HepG2 (cell line): ENCODE data around the gene ARCN1. TPM values are rescaled to one million over a fixed set of nuclear protein-coding genes. Genes with fewer than 3 reads are reported as not detected.

Source experiments
- KMT2A ChIP-seq: sonication (generic); formaldehyde crosslinking; IDR thresholded peaks from 2 replicates; pipeline ENCODE4 v1.4.0; 2020; ENCODE audit warnings: missing genetic modification reagents
- MAX ChIP-seq: IDR thresholded peaks from 2 replicates; pipeline ENCODE4 v1.6.1; 2012; ENCODE audit warnings: inconsistent platforms
- MIER2 ChIP-seq: IDR thresholded peaks from 2 replicates; pipeline ENCODE4 v1.6.1; 2016; ENCODE audit warnings: missing biosample characterization, missing genetic modification reagents
- NCOR1 ChIP-seq: fragments of 200-600 bp; sonication (generic); IDR thresholded peaks from 2 replicates; pipeline ENCODE4 v1.7.0; 2017; ENCODE audit warnings: antibody characterized with exemption, low read length, borderline replicate concordance
- PAXIP1 ChIP-seq: sonication (generic); formaldehyde crosslinking; conservative IDR thresholded peaks from 2 replicates; pipeline ENCODE4 v1.4.0; 2020; ENCODE audit warnings: mild to moderate bottlenecking, missing genetic modification reagents, moderate library complexity
- PHF5A ChIP-seq: IDR thresholded peaks from one replicate; pipeline ENCODE4 v1.6.1; 2018; ENCODE audit warnings: low read depth, missing genetic modification reagents; ENCODE audit not compliant: unreplicated experiment
- POLR2AphosphoS5 ChIP-seq: IDR thresholded peaks from 2 replicates; pipeline ENCODE4 v1.6.1; 2012; ENCODE audit warnings: low read depth, low read length
- RBM39 ChIP-seq: fragments of 200-400 bp; formaldehyde crosslinking; IDR thresholded peaks from one replicate; pipeline ENCODE4 v1.6.1; 2018; ENCODE audit warnings: antibody characterized with exemption, mild to moderate bottlenecking, low read depth, low read length; ENCODE audit not compliant: poor library complexity, severe bottlenecking
- SOX13 ChIP-seq, 3 experiments: fragments of 450-650 bp in 1 of 3; sonication (generic) in 1 of 3; formaldehyde crosslinking in 1 of 3; IDR thresholded peaks in 2 of 3; conservative IDR thresholded peaks in 1 of 3; 2 replicates each; pipeline versions ENCODE4 v1.5.0 to v1.6.1; 2016 to 2020; ENCODE audit warnings: antibody characterized with exemption in 1 of 3, mild to moderate bottlenecking in 1 of 3, missing compliant biosample characterization in 1 of 3, missing genetic modification reagents in 1 of 3, moderate library complexity in 1 of 3
- ZBTB2 ChIP-seq: sonication (generic); formaldehyde crosslinking; IDR thresholded peaks from 2 replicates; pipeline ENCODE4 v1.8.0; 2022; ENCODE audit warnings: low read depth, missing genetic modification reagents
- ZEB1 ChIP-seq: IDR thresholded peaks from 2 replicates; pipeline ENCODE4 v1.6.1; 2012; ENCODE audit warnings: mild to moderate bottlenecking, low read depth, inconsistent platforms; ENCODE audit not compliant: insufficient replicate concordance
- ZFP37 ChIP-seq: sonication (generic); formaldehyde crosslinking; IDR thresholded peaks from 2 replicates; pipeline ENCODE4 v1.4.0; 2020; ENCODE audit warnings: missing genetic modification reagents, borderline replicate concordance
- ZFY ChIP-seq: sonication (generic); formaldehyde crosslinking; IDR thresholded peaks from 2 replicates; pipeline ENCODE4 v1.4.0; 2020; ENCODE audit warnings: missing genetic modification reagents
- ZNF33A ChIP-seq: sonication (generic); formaldehyde crosslinking; IDR thresholded peaks from 2 replicates; pipeline ENCODE4 v1.5.1; 2020; ENCODE audit warnings: missing genetic modification reagents, mild to moderate bottlenecking, moderate library complexity, borderline replicate concordance
- ZNF430 ChIP-seq: sonication (generic); formaldehyde crosslinking; IDR thresholded peaks from 2 replicates; pipeline ENCODE4 v1.9.0; 2021; ENCODE audit warnings: mild to moderate bottlenecking, missing genetic modification reagents
- ZNF512B ChIP-seq: sonication (generic); formaldehyde crosslinking; IDR thresholded peaks from 2 replicates; pipeline ENCODE4 v1.5.1; 2020; ENCODE audit warnings: missing genetic modification reagents, mild to moderate bottlenecking, borderline replicate concordance
- ZNF546 ChIP-seq: sonication (generic); formaldehyde crosslinking; conservative IDR thresholded peaks from 2 replicates; pipeline ENCODE4 v1.8.1; 2023; ENCODE audit warnings: mild to moderate bottlenecking, missing genetic modification reagents
- ZNF737 ChIP-seq: sonication (generic); formaldehyde crosslinking; IDR thresholded peaks from 2 replicates; pipeline ENCODE4 v1.5.0; 2020; ENCODE audit warnings: missing genetic modification reagents, mild to moderate bottlenecking, borderline replicate concordance
- ZNF746 ChIP-seq: sonication (generic); formaldehyde crosslinking; IDR thresholded peaks from 2 replicates; pipeline ENCODE4 v1.8.0; 2022; ENCODE audit warnings: mild to moderate bottlenecking, missing genetic modification reagents
- ZSCAN22 ChIP-seq: sonication (generic); formaldehyde crosslinking; IDR thresholded peaks from 2 replicates; pipeline ENCODE4 v1.4.0; 2020; ENCODE audit warnings: mild to moderate bottlenecking, missing genetic modification reagents
- ZSCAN29 ChIP-seq: sonication (generic); formaldehyde crosslinking; conservative IDR thresholded peaks from 2 replicates; pipeline ENCODE4 v1.4.0; 2020; ENCODE audit warnings: mild to moderate bottlenecking, missing genetic modification reagents
- polyA plus RNA-seq, 8 experiments: library from polyadenylated mRNA; depleted of rRNA in 3 of 8; stranded (reverse) in 7 of 8; unstranded in 1 of 8; fragments of >200 nt; fragmentation: Illumina TruSeq in 4 of 8; extraction: Trizol in 4 of 8; gene quantifications; 2 replicates each; pipeline versions ENCODE4 v1.2.1 to v1.2.3, GENCODE V29; 2011 to 2016; ENCODE audit warnings: low read depth in 4 of 8, missing spikeins in 1 of 8, mixed read lengths in 1 of 8; ENCODE audit not compliant: insufficient read depth in 1 of 8
- total RNA-seq, 5 experiments: library from RNA; depleted of rRNA; stranded (reverse); fragments of >200 nt; fragmentation: Illumina TruSeq; extraction: Trizol; gene quantifications; 2 replicates each; pipeline ENCODE4 v1.2.3, GENCODE V29; 2016; ENCODE audit warnings: low read depth in 1 of 5

ARCN1 gene
- total and polyA plus RNA-seq, 2 of the 13 experiments (the other 11 are each of a cell fraction or from before 2014, with no cell fraction given): 148 to 200 TPM

GRCh38 chr11:118621071-118621783, 49.0 kb downstream of the ARCN1 start (continued):
- TF ChIP-seq PHF5A (CRISPR knock-in tag) (no peak), ZFY (CRISPR knock-in tag) (peak; percentile 29), NCOR1 (0 out of 2 replicates have a peak, but pooled peaks have one; percentile 11), MIER2 (no peak), ZSCAN29 (no peak), ZNF512B (CRISPR knock-in tag) (no peak), MAX (peak; percentile 42), ZFP37 (CRISPR knock-in tag) (no peak), ZNF33A (CRISPR knock-in tag) (no peak), ZNF737 (CRISPR knock-in tag) (0 out of 2 replicates have a peak, but pooled peaks have one; percentile 16), PAXIP1 (peak; percentile 20; the same call in 1 of the 2 replicates), ZNF546 (CRISPR knock-in tag) (peak; percentile 14; the same call in 1 of the 2 replicates), RBM39 (peak; percentile 41), ZEB1 (peak; percentile 29), KMT2A (CRISPR knock-in tag) (no peak), ZBTB2 (CRISPR knock-in tag) (no peak), ZSCAN22 (CRISPR knock-in tag) (0 out of 2 replicates have a peak, but pooled peaks have one; percentile 2), ZNF746 (peak; percentile 80; the same call in 1 of the 2 replicates), ZNF430 (no peak), SOX13 (IDR thresholded peaks at IDR 0.05) (no peak), SOX13 (CRISPR knock-in tag; conservative IDR thresholded peaks at IDR 0.05 in 1 of 2, IDR thresholded peaks at IDR 0.05 in 1 of 2) (peak in 1 of 2 experiments; percentile 5; a peak in 1 of 4 replicates), POLR2AphosphoS5 (peak; percentile 9; the same call in 1 of the 2 replicates)
